Smooth muscle cell of the brain vasculature (primary cell): Measurements from ENCODE around the gene KIF5A.

Source experiments
- DNase-seq: peaks from one replicate; pipeline ENCODE4 v3.0.0-alpha.2; 2012; ENCODE audit warnings: low read depth, low spot score

The KIF5A gene

DNA sequence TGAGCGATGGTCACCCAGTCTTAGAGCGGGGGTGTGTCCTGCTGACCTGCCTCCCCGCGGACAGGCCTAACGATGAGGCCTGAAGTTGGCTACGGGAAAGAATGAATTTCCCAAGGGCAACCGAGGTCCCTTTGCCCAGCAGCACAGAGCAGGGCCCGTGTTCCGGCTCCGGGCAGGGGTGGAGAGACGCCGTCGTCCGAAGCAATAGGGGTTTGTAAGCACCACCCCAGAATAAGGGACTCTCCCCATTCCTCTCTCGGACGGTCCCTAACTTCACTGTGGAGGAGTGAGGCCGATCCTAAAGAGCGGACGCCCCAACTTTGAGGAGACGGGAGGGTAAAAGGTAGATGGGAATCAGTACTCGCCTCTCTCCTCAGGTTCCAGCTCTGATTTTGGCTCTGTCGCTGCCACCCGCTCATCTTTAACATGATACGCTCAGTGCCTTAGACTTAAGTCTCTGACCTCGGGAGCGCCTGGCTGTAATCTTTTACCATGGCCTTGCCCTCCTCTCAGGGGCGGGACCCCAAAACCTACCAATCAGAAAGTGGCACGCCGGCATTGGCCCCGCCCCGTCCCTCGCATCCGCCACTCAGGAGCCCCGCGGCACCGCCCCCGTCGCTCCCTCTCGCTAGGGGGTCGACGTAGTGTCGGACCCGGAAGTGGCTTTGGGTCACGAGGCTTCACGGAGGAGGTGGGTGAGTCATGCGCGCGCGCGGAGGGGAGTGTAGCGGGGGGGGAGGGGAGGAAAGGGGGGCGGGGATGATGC, 29.6 kb upstream of the KIF5A start, which contains the start of gene DDIT3:
TSS of gene DDIT3 (minus strand) at position 462 of the 766 bp plus-strand sequence. CDS start 3,108 bp downstream, outside the sequence.
- peak; percentile 95 for DNase-seq

DNA sequence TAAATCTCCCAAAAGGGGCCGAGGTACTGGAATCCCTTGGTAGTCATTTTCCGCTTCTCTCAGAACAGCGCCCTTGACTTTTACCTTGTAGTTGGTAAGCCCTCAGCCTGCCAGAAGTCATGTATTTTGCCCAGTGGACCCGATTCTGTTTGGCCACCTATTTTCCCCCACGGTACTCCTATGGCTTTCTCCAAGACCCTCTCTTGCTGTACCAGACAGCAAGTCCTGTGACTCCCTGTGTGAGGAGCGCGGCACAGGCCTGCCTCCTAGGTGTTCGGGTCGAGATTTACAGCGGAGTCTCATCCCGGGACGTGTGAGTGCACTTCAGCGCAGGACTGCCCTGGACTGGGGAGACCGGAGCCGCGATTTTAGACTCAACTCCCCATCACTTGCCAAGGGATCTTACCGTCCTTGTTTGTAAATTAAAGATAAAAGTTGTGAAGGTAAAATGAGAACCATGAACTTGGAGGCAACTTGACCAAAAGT, 28.3 kb upstream of the KIF5A start:
- no peak for DNase-seq

DNA sequence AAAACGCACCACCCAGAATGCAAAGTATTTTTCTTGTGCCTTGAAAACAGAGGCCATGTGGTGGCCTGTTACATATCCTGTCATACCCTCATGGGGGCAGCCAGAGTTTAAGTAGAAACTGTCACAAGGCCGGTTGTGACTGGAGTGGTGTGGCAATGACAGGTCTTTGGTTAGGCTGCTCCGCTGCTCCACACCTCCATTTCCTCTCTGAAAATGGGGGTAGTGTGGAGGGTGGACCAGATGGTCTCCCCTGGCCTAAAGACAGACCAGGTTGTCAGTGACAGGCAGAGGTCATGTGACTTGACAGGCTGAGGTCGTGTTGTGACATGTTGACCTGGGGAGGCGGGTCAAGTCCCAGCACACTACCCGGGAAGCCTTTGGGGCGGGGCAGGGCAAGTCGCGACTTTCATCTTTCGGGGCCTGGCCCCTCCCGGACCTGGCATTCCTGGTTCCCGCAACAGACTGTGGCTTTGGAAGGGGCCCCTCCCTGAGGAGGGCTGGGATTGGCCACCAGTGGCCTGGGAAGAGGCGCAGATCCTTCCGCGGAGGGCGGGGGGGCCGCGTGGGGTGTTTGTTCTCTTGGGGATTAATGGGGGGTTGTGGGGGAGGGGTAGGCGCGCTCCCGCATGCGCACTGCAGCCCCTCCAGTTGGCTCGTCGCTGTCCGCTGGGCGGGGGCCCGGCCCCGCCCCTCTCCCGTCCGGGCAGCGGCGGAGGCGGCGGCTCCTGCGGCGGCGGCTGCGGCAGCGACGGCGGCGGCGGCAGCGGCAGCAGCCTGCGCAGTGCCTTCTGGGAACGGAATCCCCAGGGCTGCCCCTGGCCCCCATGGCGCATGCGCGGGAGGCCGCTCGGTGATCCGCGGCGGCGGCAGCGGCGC, 27.6 kb upstream of the KIF5A start, which contains the start of gene MBD6:
TSS of gene MBD6 (plus strand) at position 814 of the 876 bp plus-strand sequence. CDS start 1,480 bp downstream, outside the sequence.
- DNase-seq, result no peak

DNA sequence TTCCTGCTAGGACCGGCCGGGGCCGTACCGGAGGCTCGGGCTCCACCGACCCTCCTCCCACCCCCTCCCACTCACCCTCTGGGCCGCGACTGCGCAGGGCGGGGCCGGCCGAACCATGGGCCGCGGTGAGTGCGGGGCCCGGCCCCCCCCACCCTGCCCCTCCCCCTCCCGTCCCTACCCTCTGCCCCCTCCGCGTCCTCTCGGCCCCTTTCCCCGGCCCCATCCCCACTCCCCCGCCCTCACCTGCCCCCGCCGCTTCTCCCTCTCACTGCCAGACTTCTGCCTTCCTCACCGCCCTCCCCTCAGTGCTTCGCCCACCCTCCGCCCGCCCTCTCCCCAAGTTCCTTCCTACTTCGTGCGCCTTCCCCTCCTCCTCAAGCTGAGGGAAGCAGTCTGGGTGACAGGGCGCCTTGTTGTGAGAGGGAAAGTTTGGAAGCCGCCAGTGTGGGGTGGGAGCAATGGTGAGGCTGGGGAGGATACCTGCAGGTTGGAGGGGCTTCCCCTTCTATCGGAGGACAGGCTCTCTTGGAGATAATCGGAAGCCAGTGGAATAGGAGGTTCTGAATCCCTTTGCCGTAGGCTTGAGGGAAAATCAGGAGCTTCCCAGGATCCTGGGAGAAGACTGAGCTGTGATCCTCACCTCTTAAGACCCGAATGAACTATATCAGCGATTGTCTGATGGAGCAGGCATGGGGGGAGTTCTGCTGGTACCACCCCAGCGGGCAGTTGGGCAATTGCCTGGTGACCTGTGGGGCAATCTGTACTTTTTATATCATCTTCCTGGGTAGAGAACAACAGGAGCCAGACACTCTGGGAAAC, 26.7 kb upstream of the KIF5A start:
- DNase-seq, result no peak

DNA sequence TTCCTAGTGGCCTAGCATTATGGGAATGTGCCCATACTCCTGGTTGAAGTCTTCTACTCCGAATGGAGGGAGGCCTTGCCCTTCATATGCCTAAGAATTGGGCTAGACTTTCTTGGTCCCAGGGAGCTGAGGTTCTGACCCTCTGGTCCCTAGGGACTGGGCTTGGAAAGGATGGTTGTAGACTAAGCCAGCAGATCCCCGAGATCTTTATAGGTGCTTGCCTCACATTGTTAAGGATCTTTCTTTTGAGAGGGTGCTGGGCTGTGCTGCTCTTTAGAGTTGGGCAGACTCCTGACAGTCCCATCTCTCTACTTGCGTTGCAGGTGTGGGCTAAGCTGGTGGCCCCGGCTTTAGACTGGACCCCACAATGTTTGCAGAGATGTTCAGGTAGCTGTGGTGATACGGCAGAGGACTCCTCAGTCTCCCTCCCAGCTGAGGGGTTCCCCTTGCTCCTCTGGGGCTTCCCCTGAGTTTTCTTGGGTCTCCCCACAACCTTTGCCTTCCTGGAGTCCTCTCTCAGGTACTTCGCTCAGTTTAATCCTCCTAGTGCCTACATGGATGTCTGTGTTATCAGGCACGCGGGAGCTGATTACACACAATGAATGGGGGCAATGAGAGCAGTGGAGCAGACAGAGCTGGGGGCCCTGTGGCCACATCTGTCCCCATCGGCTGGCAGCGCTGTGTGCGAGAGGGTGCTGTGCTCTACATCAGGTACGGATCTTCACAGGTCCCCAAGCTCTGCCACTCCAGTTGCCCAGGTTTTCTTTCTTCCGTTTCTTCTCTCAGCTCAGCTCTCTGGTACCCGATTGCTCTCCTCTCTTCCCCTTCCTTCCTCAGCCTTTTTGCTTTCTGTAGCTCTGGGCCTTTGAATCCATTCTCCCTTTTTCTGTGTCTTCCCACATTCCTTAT, 25.9 kb upstream of the KIF5A start:
- DNase-seq, result no peak

DNA sequence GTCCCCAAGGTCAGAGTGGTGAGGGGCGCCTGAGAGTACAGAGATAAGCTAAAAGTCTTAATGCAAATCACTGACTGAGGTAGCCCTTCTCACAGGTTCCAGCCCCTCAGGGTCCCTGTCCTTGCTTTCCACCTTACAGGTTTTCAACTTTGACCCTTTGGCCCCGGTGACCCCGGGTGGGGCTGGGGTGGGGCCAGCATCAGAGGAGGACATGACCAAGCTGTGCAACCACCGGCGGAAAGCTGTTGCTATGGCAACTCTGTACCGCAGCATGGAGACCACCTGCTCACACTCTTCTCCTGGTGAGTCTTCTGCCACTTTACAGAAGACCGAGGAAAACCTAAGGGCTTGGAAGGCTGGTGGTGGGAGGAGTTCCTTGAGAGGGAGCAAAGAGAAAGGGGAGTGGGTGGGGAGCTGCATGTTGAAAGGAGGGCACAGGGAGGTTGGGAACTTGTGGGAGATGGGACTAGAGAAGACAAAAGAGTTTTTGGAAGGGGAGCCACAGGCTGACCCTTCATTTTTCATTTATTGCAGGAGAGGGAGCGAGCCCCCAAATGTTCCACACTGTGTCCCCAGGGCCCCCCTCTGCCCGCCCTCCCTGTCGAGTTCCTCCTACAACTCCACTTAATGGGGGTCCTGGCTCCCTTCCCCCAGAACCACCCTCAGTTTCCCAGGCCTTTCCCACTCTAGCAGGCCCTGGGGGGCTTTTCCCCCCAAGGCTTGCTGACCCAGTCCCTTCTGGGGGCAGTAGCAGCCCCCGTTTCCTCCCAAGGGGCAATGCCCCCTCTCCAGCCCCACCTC, 24.8 kb upstream of the KIF5A start:
- DNase-seq, result no peak

DNA sequence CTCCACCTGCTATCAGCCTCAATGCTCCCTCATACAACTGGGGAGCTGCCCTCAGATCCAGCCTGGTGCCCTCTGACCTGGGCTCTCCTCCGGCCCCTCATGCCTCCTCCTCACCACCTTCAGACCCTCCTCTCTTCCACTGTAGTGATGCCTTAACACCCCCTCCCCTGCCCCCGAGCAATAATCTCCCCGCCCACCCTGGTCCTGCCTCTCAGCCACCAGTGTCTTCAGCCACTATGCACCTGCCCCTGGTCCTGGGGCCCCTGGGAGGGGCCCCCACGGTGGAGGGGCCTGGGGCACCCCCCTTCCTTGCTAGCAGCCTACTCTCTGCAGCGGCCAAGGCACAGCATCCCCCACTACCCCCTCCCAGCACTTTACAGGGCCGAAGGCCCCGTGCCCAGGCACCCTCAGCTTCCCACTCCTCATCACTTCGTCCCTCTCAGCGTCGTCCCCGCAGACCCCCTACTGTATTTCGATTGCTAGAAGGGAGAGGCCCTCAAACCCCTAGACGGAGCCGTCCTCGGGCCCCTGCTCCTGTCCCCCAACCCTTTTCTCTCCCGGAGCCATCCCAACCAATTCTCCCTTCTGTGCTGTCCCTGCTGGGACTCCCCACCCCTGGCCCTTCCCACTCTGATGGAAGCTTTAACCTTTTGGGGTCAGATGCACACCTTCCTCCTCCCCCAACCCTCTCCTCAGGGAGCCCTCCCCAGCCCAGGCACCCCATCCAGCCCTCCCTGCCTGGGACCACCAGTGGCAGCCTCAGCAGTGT, 24.0 kb upstream of the KIF5A start:
- no peak for DNase-seq

DNA sequence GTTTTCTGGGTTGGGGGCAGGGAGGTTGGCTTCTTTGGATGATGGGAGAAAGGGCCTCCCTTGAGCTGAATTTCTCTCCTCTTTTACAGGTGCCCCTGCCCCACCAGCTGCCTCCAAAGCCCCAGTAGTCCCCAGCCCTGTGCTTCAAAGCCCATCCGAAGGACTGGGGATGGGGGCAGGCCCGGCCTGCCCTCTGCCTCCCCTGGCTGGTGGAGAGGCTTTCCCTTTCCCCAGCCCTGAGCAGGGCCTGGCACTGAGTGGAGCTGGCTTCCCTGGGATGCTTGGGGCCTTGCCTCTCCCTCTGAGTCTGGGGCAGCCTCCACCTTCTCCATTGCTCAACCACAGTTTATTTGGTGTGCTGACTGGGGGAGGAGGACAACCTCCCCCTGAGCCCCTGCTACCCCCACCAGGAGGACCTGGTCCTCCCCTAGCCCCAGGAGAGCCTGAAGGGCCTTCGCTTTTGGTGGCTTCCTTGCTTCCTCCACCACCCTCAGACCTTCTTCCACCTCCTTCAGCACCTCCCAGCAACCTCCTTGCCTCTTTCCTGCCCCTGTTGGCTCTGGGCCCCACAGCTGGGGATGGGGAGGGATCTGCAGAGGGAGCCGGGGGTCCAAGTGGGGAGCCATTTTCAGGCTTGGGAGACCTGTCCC, 23.2 kb upstream of the KIF5A start:
- DNase-seq, result no peak

DNA sequence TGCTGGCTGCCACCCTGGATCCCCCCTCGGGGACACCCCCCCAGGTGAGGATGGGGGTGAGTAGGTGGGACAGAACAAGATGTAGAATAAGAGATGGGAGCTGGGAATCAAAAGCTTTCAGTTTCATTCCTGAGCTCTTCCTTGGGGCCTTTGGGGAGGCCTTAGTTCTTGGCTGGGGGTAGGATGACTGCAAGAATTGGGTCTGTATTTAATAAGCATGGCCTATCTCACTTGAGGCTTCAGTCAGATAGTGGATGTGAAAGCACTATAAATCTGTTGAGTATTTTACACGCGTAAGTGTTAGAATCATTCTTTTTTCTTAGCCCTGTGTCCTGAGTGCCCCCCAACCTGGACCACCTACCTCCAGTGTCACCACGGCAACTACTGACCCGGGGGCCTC, 22.7 kb upstream of the KIF5A start:
- no peak for DNase-seq

DNA sequence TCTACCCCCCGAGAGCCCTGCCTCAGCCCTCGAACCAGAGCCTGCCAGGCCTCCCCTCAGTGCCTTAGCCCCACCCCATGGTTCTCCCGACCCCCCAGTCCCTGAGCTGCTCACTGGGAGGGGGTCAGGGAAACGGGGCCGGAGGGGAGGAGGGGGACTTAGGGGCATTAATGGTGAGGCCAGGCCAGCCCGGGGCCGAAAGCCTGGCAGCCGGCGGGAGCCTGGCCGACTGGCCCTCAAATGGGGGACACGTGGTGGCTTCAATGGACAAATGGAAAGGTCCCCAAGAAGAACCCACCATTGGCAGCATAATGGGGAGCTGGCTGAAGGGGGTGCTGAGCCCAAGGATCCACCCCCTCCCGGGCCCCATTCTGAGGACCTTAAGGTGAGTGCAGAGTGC, 21.7 kb upstream of the KIF5A start:
- DNase-seq, result no peak

DNA sequence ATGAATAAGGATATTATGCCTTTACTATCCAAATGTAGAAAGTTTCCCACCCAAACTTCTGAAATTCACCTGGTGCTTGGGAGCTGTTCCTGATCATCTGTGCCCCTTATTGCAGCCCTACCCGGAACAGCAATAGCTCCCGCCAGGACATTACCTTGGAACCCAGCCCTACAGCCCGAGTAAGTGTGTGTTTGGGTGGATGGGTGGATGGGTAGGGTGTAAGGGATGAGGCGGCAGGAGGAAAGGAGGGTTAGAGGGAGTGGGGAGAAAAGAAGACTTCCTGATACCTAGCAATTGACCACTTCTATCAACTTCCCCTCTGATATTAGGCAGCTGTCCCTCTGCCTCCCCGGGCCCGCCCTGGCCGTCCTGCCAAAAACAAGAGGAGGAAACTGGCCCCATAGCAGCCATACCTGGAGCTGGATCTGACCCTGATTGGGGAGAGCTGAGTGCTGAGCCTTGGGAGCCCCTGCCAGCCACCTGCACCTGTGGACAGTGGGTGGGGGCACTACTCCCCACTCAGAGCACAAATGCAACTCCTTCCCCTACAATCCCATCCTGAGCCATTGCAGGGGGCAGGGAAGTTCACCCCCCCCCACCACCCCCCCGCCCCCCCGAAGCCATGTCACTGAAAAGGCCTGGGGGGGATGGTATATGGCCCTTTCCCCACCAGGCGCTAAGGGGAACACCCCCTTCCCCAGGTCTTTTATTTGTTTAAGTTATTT, 20.9 kb upstream of the KIF5A start:
- no peak for DNase-seq

DNA sequence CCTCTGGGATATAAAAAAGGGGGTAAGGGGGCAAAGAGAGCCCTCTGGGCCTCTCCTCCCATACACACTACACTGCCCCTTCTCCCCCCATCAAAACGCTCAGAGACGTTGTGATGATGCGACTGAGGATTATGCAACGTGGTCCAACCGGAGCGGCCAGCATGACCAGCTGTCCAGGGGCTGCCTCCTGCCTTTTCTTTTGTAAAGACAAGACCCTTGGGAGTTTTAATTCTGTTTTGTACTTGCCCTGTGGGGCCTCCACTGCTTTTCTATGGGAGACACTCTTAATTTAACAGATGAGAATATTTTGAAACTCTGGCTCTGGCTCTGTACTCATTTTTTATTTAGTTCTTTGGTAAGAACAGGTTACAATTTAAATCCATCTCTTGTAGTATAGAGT, 20.0 kb upstream of the KIF5A start:
- DNase-seq, result no peak

DNA sequence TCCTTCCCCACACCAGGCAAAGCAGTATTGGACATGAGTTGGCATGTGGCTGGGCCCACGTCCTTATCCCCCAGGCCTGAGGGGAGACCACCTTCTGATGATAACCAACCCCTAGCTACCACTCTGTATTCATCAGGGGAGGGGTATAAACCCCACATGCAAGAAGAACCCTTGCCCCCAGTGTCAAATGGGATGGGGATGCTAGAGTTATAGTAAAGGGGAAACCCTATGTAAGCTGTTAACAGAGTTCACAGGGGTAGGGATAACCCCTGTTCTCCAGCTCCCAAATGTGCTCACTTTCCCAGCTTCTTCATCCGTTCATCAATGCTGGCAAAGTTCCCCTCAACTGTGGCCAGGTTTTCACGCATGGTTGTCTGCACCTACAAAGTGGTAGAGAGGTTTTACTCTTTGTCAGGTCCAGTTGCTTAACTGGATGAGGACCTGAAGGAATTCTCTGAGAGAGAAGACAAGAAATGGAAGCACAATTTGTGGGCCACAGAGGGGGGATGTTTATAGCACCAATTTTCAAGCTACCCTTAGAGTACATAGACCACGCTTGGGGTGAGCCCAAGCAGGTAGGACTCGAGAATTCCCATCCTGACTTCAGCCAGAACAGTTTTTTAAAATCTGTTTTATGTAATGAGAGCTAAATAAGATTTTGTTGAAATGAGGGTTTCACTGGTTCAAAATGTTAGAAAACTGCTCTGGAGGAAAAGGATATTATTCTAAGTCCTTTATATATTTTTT, 19.3 kb upstream of the KIF5A start:
- no peak for DNase-seq

DNA sequence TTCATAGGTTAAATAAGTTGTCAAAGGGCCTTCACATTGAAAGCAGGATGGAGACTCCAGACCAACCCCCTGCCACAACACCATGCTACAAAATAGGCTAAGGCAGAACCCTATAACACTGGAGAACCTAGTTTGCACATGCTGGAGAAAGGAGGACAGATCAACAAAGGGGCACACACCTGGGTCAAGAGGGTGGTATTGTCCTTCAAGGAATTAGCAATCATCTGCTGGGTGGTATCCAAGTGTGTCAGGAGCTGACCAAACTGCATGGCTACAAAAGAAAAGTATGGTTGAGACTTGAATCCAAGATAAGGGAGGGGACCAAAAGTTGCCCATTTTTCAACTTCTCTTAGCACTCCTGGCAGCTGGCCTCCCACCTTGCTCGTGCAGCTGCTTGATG, 18.0 kb upstream of the KIF5A start:
- no peak for DNase-seq

DNA sequence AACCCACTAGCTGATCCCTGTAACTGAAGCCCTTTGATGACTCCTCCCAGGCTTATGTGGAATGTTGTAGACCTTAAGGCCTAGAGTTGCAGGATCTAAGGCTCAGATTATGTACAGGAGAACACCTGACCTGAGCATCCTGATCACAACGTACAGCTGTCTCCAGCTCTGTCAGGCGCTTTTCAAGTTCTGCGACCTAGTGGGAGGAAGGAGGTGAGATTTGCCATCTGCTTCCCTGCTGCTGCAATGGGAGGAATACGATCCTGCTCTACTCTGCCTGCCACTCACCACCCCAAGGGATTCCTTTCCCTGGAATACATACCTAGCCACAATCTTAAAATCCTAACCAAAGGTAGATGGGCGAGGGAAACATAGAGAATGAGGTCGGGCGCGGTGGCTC, 16.7 kb upstream of the KIF5A start:
- DNase-seq, result no peak

DNA sequence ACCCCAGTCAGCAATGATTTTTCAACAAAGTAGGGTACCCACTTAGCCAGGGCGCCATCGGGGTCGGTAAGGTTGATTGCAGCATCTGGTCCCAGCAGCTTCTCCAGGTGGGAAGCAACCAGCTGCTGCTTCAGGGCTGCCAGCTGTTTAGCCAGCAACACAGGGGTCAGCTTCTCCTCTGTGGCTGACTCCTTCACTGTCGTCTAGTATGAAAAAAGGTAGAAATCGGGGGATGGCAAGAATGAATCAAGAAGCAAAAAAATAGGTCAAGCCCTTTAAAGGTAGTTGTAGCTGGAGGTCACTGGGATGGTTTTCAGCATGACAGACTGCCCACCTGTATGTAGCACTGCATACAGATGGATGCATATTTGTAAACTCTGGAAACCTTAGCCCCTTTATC, 15.6 kb upstream of the KIF5A start:
- no peak for DNase-seq

DNA sequence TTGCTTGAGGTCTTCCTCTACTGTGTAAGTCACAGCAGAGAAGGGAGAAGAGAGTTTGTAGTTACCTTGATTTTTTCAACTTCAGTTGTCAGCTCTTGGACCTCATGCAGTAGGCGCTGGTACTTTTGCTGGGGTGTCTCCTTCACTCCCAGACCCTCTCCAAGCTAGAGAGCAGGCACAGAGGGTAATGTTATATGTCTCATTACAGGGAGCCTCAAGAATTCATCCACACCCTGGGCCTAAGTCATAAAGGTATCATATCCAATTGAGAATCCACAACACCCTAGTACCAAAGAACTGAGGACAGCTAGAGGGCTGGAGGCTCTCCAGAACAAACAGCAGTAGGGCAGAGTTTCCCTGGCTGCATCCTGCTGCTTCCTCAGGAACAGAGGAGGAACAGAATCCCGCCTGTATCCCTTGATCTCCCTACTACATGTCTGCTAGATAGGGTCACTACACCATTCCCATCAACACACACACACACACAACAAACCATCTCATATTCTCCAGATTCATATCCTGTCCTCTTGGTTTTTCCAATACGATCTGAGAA, 14.8 kb upstream of the KIF5A start:
- DNase-seq, result no peak
